BJ (cell line): Measurements from ENCODE around the gene SLIT1. TPM values are rescaled to one million over a fixed set of nuclear protein-coding genes. Genes with fewer than 3 reads are reported as not detected.

ENCODE experiments used
- CTCF ChIA-PET: fragments of 350-600 bp; formaldehyde crosslinking; extraction: SDS; loops from one replicate; lab custom pipeline; 2021; ENCODE audit warnings: antibody characterized with exemption, inconsistent platforms; lab: Yijun Ruan, JAX
- POLR2A ChIA-PET: fragments of 300-600 bp; sonication (Branson Sonifier 250); formaldehyde crosslinking; extraction: SDS; loops from one replicate; lab custom pipeline; 2021; ENCODE audit warnings: antibody characterized with exemption; lab: Charles Lee
- DNase-seq: peaks from one replicate; pipeline ENCODE4 v3.0.0-alpha.2; 2011; ENCODE audit warnings: low read depth
- H3K27me3 ChIP-seq: 2 replicates; pipeline ENCODE4 v1.6.0; 2011; ENCODE audit warnings: low read length; ENCODE audit not compliant: control insufficient read depth, insufficient read depth
- H3K36me3 ChIP-seq: 2 replicates; pipeline ENCODE4 v1.5.1; 2011; ENCODE audit warnings: low read length; ENCODE audit not compliant: control insufficient read depth, insufficient read depth
- H3K4me3 ChIP-seq: 2 replicates; pipeline ENCODE4 v1.5.1; 2011; ENCODE audit warnings: low read depth, mild to moderate bottlenecking, control low read depth, low read length
- CTCF ChIP-seq: IDR thresholded peaks from 2 replicates; pipeline ENCODE4 v1.5.1; 2011; ENCODE audit warnings: low read depth, mild to moderate bottlenecking, control low read depth, inconsistent platforms, low read length, moderate library complexity; ENCODE audit not compliant: insufficient read depth
- polyA plus RNA-seq: library from polyadenylated mRNA; depleted of rRNA; stranded (reverse); fragments of >200 nt; gene quantifications from 2 replicates; pipeline ENCODE4 v1.2.3, GENCODE V29; 2011

SLIT1 gene
- polyA plus RNA-seq, 1 experiment: 0.02 TPM

GRCh38 chr10:96986200-96986856, 199.4 kb downstream of the SLIT1 start:
- CTCF ChIA-PET: interaction anchor here (1.0 to 2.1 kb wide), 3 partner anchors 10 to 76 kb away, joined by 3 to 8 read pairs (median 3); no protein-coding TSS in a partner anchor

GRCh38 chr10:96984541-96985131, 201.1 kb downstream of the SLIT1 start:
- Histone ChIP-seq H3K27me3 (no peaks in the 10 kb centered on the region), H3K4me3 (no peak overlapping the region), H3K36me3 (no peaks in the 10 kb centered on the region)
- TF ChIP-seq CTCF: no peak
- POLR2A ChIA-PET: no interaction called here
- CTCF ChIA-PET: no interaction called here
- no peak for DNase-seq

More at GRCh38 chr10:96986200-96986856, 199.4 kb downstream of the SLIT1 start:
- no peaks in the 10 kb centered on the region for H3K27me3 ChIP-seq
- TF ChIP-seq CTCF: no peak
- POLR2A ChIA-PET: no interaction called here
- H3K36me3 ChIP-seq: no peaks in the 10 kb centered on the region
- DNase-seq: no peak
- no peak overlapping the region for H3K4me3 ChIP-seq

- POLR2A ChIA-PET: no interaction called here
- Histone ChIP-seq H3K36me3 (no peaks in the 10 kb centered on the region), H3K27me3 (no peaks in the 10 kb centered on the region), H3K4me3 (no peak overlapping the region)
- no peak for TF ChIP-seq CTCF
- DNase-seq: no peak
- CTCF ChIA-PET: interaction anchor here (0.9 to 2.2 kb wide), 2 partner anchors 9 to 55 kb away, joined by 3 to 5 read pairs; no protein-coding TSS in a partner anchor
Measured at GRCh38 chr10:96982149-96982930, 203.4 kb downstream of the SLIT1 start.

GRCh38 chr10:96978621-96979154, 207.1 kb downstream of the SLIT1 start:
- ChIA-PET POLR2A (interaction anchor here (0.5 kb wide), 1 partner anchor 21 kb away, joined by 3 read pairs; no protein-coding TSS in a partner anchor), CTCF (no interaction called here)
- no peak overlapping the region for H3K4me3 ChIP-seq
- no peaks in the 10 kb centered on the region for H3K36me3 ChIP-seq
- no peak for TF ChIP-seq CTCF
- H3K27me3 ChIP-seq: no peaks in the 10 kb centered on the region
- DNase-seq: no peak
